GM23248 (cell line): ENCODE data around the gene PNRC1. TPM values are rescaled to one million over a fixed set of nuclear protein-coding genes. Genes with fewer than 3 reads are reported as not detected.

Source experiments
- DNase-seq: peaks from one replicate; pipeline ENCODE4 v3.0.0-alpha.2; 2015
- H2AFZ ChIP-seq: fragments of 200-600 bp; sonication (generic); 2 replicates; pipeline ENCODE4 v1.6.1; 2016; ENCODE audit warnings: antibody characterized with exemption
- H3F3A ChIP-seq: fragments of 200-600 bp; sonication (generic); 2 replicates; pipeline ENCODE4 v1.6.1; 2016; ENCODE audit warnings: mild to moderate bottlenecking, antibody characterized with exemption, mixed run types; ENCODE audit not compliant: insufficient read depth
- H3K27ac ChIP-seq: fragments of 200-600 bp; sonication (generic); 2 replicates; pipeline ENCODE4 v1.5.1; 2016; ENCODE audit warnings: mild to moderate bottlenecking
- H3K27me3 ChIP-seq: fragments of 200-600 bp; sonication (generic); replicated peaks from 2 replicates; pipeline ENCODE4 v1.6.1; 2016; ENCODE audit warnings: mild to moderate bottlenecking; ENCODE audit not compliant: insufficient read depth
- H3K36me3 ChIP-seq: fragments of 200-600 bp; sonication (generic); 2 replicates; pipeline ENCODE4 v1.6.1; 2016; ENCODE audit warnings: low read depth, mild to moderate bottlenecking
- H3K4me1 ChIP-seq: fragments of 200-600 bp; sonication (generic); 2 replicates; pipeline ENCODE4 v1.6.1; 2016; ENCODE audit warnings: mild to moderate bottlenecking; ENCODE audit not compliant: insufficient read depth
- H3K4me2 ChIP-seq: fragments of 200-600 bp; sonication (generic); one replicate; pipeline ENCODE4 v1.6.1; 2016; ENCODE audit warnings: mild to moderate bottlenecking; ENCODE audit not compliant: unreplicated experiment
- H3K4me3 ChIP-seq: fragments of 200-600 bp; sonication (generic); 2 replicates; pipeline ENCODE4 v1.5.1; 2016; ENCODE audit warnings: mild to moderate bottlenecking
- H3K79me2 ChIP-seq: fragments of 200-600 bp; sonication (generic); 2 replicates; pipeline ENCODE4 v1.6.1; 2016; ENCODE audit warnings: mild to moderate bottlenecking; ENCODE audit not compliant: insufficient read depth
- H3K9ac ChIP-seq: fragments of 200-600 bp; sonication (generic); 2 replicates; pipeline ENCODE4 v1.6.1; 2016; ENCODE audit warnings: mild to moderate bottlenecking
- H3K9me2 ChIP-seq: fragments of 200-600 bp; sonication (generic); 2 replicates; pipeline ENCODE4 v1.6.1; 2016; ENCODE audit warnings: mixed run types, mild to moderate bottlenecking, moderate library complexity; ENCODE audit not compliant: insufficient read depth
- H3K9me3 ChIP-seq: fragments of 200-600 bp; sonication (generic); one replicate; pipeline ENCODE4 v1.6.1; 2017; ENCODE audit warnings: low read depth
- H4K20me1 ChIP-seq: fragments of 200-600 bp; sonication (generic); 2 replicates; pipeline ENCODE4 v1.6.0; 2016; ENCODE audit not compliant: insufficient read depth
- EZH2 ChIP-seq: fragments of 200-600 bp; sonication (generic); IDR thresholded peaks from 2 replicates; pipeline ENCODE4 v1.6.1; 2018; ENCODE audit warnings: antibody characterized with exemption, mild to moderate bottlenecking; ENCODE audit not compliant: insufficient read depth, poor library complexity, severe bottlenecking
- EZH2phosphoT487 ChIP-seq: fragments of 200-600 bp; sonication (generic); IDR thresholded peaks from 2 replicates; pipeline ENCODE4 v1.6.1; 2018; ENCODE audit warnings: antibody characterized with exemption, moderate library complexity, mild to moderate bottlenecking, low read depth; ENCODE audit not compliant: insufficient read depth
- WGBS, 2 experiments: methylation state at CpG; one replicate each; pipeline ENCODE4 v1.1.6; 2015 to 2017; ENCODE audit warnings: low lambda C conversion rate in 2 of 2, low coverage in 1 of 2; ENCODE audit errors: missing lambda C conversion rate in 2 of 2; 5-methylcytosine and 5-hydroxymethylcytosine counted together
- in situ Hi-C: fragments of 300-500 bp; cut with MboI; formaldehyde crosslinking; loops from 2 replicates; pipeline ENCODE4 v1.15.0; 2020
- polyA plus RNA-seq: library from polyadenylated mRNA; unstranded; fragments of >200 nt; fragmentation: Nextera tagmentation; extraction: Ambion mirVana; gene quantifications from 2 replicates; pipeline ENCODE4 v1.2.1, GENCODE V29; 2016
- small RNA-seq: library from RNA; depleted of rRNA; stranded (forward); fragments of <200 nt; gene quantifications from one replicate; pipeline ENCODE3, GENCODE V24; 2014; ENCODE audit warnings: low read depth, low replicate concordance
- total RNA-seq: library from RNA; depleted of rRNA; stranded (reverse); fragments of >200 nt; shearing (Covaris generic); gene quantifications from 2 replicates; pipeline ENCODE4 v1.2.3, GENCODE V29; 2014; rRNA removed

The PNRC1 gene
- total and polyA plus RNA-seq, 2 experiments from 2014 or later: 57.9 to 103 TPM

DNA sequence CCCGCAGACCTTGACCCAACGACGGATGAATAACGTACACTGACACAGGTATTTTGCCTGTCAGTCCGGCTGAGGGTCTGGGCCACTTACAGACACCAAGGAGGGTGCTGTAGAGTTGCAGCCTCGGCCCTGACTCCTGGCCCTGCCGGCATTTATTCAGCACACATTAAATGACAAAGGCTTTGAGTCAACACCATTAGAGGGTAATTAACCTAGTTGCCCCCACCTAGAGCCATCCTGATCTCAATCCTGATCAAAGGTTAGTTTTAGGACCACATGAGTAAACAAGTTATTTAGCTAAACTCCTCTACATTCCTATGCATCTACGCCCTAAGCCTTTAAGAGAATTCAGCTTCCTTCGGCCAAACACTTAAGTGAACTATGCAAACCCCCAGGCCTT lies 53.4 kb downstream of the PNRC1 start:
- H3K9me3 ChIP-seq: no peaks in the 10 kb centered on the region
- no peak overlapping the region for H3K4me3 ChIP-seq
- WGBS, 2 experiments: 78 to 84% methylated on average over 9 of the region's 9 CpGs
- no peak overlapping the region for H3K27ac ChIP-seq
- no peak overlapping the region for H3K9ac ChIP-seq
- H3K4me2 ChIP-seq: no peak overlapping the region
- H3K9me2 ChIP-seq: no peaks in the 10 kb centered on the region
- no peaks in the 10 kb centered on the region for H3F3A ChIP-seq
- DNase-seq: no peak
- H4K20me1 ChIP-seq: no peaks in the 10 kb centered on the region
- no peak for TF ChIP-seq EZH2
- no peak for TF ChIP-seq EZH2phosphoT487
- H3K36me3 ChIP-seq: no peaks in the 10 kb centered on the region
- H3K4me1 ChIP-seq: no peaks in the 10 kb centered on the region
- H3K79me2 ChIP-seq: no peaks in the 10 kb centered on the region
- in situ Hi-C loops: no loop called here
- no peak overlapping the region for H2AFZ ChIP-seq
- no peaks in the 10 kb centered on the region for H3K27me3 ChIP-seq

DNA sequence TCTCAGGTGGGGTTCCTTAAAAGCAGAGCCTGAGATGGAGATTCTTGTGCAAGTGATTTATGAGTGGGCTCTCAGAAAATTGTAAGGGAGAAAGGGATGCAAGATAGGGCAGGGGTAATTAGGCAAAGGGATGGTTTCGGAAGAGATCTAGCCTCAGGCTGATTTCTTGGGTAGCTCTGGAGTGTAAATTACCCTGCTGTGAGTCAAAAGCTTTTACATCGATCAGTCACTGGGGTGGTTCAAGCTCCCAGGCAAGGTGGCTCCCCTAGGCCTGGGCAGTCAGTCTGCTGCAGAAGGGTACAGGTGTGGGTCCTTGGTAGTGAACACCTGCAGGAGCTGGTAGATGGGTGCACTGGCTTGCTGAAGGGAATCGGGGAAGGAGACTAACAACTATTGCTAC lies 54.2 kb downstream of the PNRC1 start:
- Histone ChIP-seq H2AFZ (no peak overlapping the region), H3K9me3 (no peaks in the 10 kb centered on the region), H3K36me3 (no peaks in the 10 kb centered on the region), H3K27me3 (no peaks in the 10 kb centered on the region), H3K9me2 (no peaks in the 10 kb centered on the region), H3K79me2 (no peaks in the 10 kb centered on the region), H4K20me1 (no peaks in the 10 kb centered on the region), H3K4me3 (no peak overlapping the region), H3F3A (peaks cover 2% of the 10 kb centered on the region), H3K4me1 (peaks cover 7% of the 10 kb centered on the region), H3K9ac (no peak overlapping the region), H3K27ac (no peak overlapping the region), H3K4me2 (no peak overlapping the region)
- 91 to 100% methylated on average over 3 of the region's 3 CpGs for WGBS, 2 experiments
- DNase-seq: no peak
- no peak for TF ChIP-seq EZH2phosphoT487
- no peak for TF ChIP-seq EZH2
- in situ Hi-C loops: no loop called here

Small RNA genes within 50 kb of the gene (small RNA-seq; reads per million reads assigned to genes)
- gene RN7SL336P: not detected
- gene RNU2-61P: 31.0 reads per million, percentile 91 among the genes with 10 or more reads in this experiment

Other genes with a start within 250 kb of the PNRC1 start
- 15.0 and 21.5 TPM in 2 replicates for gene RNGTT, start 117.1 kb upstream of the PNRC1 start, total RNA-seq
- 9.2 and 10.9 TPM in 2 replicates for gene RNGTT, start 117.1 kb upstream of the PNRC1 start, polyA plus RNA-seq
- gene SRSF12, start 37.3 kb downstream of the PNRC1 start, total RNA-seq: under 0.01 and 0.65 TPM in 2 replicates
- gene SRSF12, start 37.3 kb downstream of the PNRC1 start, polyA plus RNA-seq: 0.59 and 0.60 TPM in 2 replicates
- 3.0 and 6.8 TPM in 2 replicates for gene PM20D2, start 65.3 kb downstream of the PNRC1 start, total RNA-seq
- 2.0 and 2.1 TPM in 2 replicates for gene PM20D2, start 65.3 kb downstream of the PNRC1 start, polyA plus RNA-seq
- gene GABRR1, start 136.6 kb downstream of the PNRC1 start, total RNA-seq: not detected in 2 replicates
- gene GABRR1, start 136.6 kb downstream of the PNRC1 start, polyA plus RNA-seq: not detected in 2 replicates
- not detected in 2 replicates for gene GABRR2, start 234.5 kb downstream of the PNRC1 start, total RNA-seq
- gene GABRR2, start 234.5 kb downstream of the PNRC1 start, polyA plus RNA-seq: not detected in 2 replicates